ENCODE data around the gene ZNF816.
"Not testable (repeated sequence)": the region's sequence is repeated elsewhere in the genome, so short reads cannot be mapped to it uniquely, and the experiment has no call there.

The ZNF816 gene

GRCh38 chr19:52935434-52935833 lies 27.2 kb downstream of the ZNF816 start:
- DNase-seq (ENCODE audit: low read depth), result no peak
- no peak overlapping the region for H3K4me3 ChIP-seq (ENCODE audit: low read depth, low read length)
- TF ChIP-seq CTCF (IDR thresholded peaks at IDR 0.05; ENCODE audit: low read depth, low read length, missing control alignments), result no peak

GRCh38 chr19:52924641-52925040 lies 38.0 kb downstream of the ZNF816 start:
- not testable (repeated sequence) for DNase-seq (ENCODE audit: low read depth); H3K4me3 ChIP-seq (ENCODE audit: low read depth, low read length)

- TF ChIP-seq CTCF (IDR thresholded peaks at IDR 0.05; ENCODE audit: low read depth, low read length, missing control alignments), result no peak
- H3K4me3 ChIP-seq (ENCODE audit: low read depth, low read length), result peak overlapping the region; percentile 42; the same call in 1 of the 2 replicates
- DNase-seq (ENCODE audit: low read depth), result no peak
These were observed 38.7 kb downstream of the ZNF816 start for GRCh38 chr19:52923778-52924593.

- peak; percentile 38 for DNase-seq (ENCODE audit: low read depth)
- H3K4me3 ChIP-seq (ENCODE audit: low read depth, low read length), result peak within 1 kb of the TSS; percentile 76
These were observed 39.6 kb downstream of the ZNF816 start, which contains the start of gene ZNF888 for GRCh38 chr19:52922841-52923777. Gene ZNF888 (minus strand): TSS chr19:52923428. CDS start chr19:52917873, 5,555 bp downstream.

GRCh38 chr19:52917531-52917930 lies 45.1 kb downstream of the ZNF816 start:
- TF ChIP-seq CTCF (IDR thresholded peaks at IDR 0.05; ENCODE audit: low read depth, low read length, missing control alignments), result no peak
- H3K4me3 ChIP-seq (ENCODE audit: low read depth, low read length), result no peak overlapping the region
- no peak for DNase-seq (ENCODE audit: low read depth)

More at GRCh38 chr19:52922841-52923777, 39.6 kb downstream of the ZNF816 start, which contains the start of gene ZNF888:
- no peak for TF ChIP-seq CTCF (IDR thresholded peaks at IDR 0.05; ENCODE audit: low read depth, low read length, missing control alignments)

- no peak for DNase-seq (ENCODE audit: low read depth)
- H3K4me3 ChIP-seq (ENCODE audit: low read depth, low read length), result no peak overlapping the region
- no peak for TF ChIP-seq CTCF (IDR thresholded peaks at IDR 0.05; ENCODE audit: low read depth, low read length, missing control alignments)
These were observed 52.0 kb downstream of the ZNF816 start for GRCh38 chr19:52910648-52911047.

DNA sequence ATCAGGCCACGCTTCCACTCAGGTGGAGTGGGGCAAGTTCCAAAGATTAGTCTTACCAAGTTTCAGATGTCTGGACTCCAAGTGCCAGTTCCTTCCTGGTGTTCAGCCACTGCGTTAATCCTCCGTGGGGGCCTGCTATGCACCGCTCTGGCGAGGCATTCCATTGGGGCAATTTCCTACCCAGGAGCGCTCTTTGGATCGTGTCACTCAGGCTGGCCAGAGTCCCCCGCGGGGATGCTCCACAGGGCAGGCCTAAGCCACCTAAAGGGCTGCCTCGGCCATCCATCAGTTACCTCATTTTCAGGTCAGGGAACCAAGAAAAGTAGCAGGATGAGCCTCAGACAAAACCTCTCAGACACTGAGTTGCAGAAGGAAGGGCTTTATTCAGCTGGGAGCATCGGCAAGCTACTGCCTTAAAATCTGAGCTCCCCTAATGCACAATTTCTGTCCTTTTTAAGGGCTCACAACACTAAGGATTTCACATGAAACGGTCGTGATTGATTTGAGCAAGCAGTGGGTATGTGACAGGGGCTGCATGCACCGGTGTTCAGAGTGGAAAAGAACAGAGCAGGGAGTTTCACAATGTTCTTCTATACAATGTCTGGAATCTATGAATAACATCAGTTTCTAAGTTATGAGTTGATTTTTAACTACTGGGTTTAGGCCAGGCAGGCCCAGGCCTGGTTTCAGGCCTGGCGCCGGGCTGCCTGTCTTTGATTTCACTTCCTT lies 58.5 kb downstream of the ZNF816 start:
- DNase-seq (ENCODE audit: low read depth); H3K4me3 ChIP-seq (ENCODE audit: low read depth, low read length): not testable (repeated sequence)
